ENCODE results near the gene HDAC1.

Gene HDAC1

GRCh38 chr1:32373996-32374592 lies 82.2 kb downstream of the HDAC1 start:
- DNase-seq (ENCODE audit: low spot score): no peak

- DNase-seq (ENCODE audit: low spot score): no peak
Measured at GRCh38 chr1:32376199-32376598, 84.3 kb downstream of the HDAC1 start.

- no peak for DNase-seq (ENCODE audit: low spot score)
Measured at GRCh38 chr1:32377541-32378220, 85.8 kb downstream of the HDAC1 start.

- DNase-seq (ENCODE audit: low spot score): no peak
Measured at GRCh38 chr1:32380057-32380456, 88.2 kb downstream of the HDAC1 start.
